Stimulated activated CD4-positive, alpha-beta T cell treated with anti-CD3 and anti-CD28 coated beads, TNF-alpha, amount 100 ng/mL, for 4 hours (primary cell): Measurements from ENCODE around the gene C1QL1.

ENCODE experiments used
- DNase-seq, 3 experiments: peaks; one replicate each; pipeline ENCODE4 v3.0.0-alpha.2; 2020; ENCODE audit warnings: low read depth in 3 of 3

C1QL1 gene

DNA sequence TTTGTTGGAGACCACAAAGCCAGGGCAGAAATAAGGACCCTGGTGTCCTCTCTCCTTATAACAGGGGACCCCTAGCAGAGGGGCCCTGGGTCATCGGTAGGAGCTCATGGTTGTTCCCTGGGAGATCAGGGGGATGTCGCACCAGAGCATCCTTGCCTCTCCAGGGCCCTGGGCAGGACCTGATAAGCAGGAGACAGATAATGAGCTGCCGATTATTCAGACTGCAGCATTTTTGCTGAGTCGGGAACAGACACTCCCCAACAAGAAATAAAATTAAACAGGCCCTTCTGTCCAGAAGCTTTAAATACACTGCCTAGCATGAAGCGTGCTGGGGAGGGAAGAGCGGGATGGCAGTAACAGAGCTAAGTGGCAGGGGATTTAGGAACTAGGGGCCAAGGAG is 37.4 kb downstream of the C1QL1 start:
- no peak for DNase-seq

DNA sequence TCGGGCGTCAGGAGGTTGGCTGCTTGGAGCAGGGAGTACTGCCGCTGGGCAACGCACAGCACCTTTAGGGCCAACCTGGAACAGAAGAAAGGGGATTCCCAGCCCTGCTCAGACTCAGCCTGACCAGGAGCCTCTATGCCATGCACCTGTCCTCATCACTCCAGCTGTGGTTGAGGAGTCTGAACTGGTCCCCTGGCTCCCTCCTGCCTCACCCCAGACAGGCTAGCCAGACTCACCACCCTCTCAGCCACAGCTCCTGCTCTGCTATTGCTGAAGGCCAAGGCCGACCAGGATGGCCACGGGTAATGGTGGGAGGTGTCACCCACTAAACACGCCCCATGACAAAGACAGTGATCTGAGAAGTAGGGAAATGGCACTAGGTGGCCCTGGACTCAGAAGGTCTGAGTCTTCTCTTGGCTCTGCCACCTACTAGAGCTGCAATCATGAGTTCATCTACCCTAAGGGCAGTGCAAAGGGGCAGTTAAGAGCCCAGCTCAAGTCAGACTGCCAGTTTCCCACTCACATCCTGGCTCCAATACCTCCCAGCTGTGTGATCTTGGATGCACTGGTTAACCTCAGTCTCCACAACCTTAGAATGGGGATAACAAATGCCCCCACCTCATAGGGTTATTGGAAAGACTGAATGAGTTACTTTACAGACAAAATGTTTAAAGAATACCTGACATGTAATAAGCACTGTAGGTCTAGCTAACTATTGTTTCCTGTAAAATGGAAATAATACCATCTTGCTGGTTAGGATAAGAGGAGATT is 39.0 kb downstream of the C1QL1 start:
- DNase-seq: no peak

DNA sequence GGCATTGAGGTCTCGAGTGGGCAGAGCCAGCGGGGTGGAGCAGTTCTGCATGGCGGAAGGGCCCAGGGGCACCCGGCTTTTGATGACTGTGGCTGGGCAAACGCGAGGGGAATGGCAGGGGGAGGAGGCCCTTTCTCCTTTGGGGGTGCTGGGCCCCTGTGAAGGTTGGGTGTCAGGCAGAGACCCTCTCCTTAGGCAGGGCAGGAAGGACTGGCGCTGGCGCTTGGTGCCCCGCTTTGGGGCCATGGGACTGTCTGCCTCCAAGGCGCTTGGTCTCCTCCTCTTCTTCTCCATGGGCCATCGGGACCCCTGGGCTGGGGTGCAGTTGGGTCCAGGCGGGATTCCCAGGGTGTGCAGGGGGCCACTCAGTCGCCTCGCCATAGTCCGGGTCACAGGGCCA is 40.0 kb downstream of the C1QL1 start:
- DNase-seq: no peak

DNA sequence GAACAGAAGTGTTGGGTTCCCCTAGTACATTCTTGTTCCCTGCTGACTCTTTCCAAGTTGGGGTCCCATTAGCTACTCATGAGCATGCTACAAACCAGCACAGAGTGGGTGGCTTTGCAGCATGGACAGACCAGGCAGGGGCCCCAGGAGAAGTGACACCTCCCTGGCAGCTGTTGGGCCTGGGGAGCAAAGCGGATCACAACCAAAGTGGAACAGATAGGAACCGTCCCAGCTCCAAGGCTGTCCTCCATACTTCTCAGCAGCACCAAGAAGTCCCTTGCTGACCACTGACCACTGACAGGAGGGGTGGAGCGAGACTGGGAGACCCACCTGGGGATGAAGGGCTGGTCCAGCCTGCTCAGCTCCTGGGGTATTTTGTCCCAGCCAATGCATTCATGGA is 40.4 kb downstream of the C1QL1 start:
- no peak for DNase-seq

DNA sequence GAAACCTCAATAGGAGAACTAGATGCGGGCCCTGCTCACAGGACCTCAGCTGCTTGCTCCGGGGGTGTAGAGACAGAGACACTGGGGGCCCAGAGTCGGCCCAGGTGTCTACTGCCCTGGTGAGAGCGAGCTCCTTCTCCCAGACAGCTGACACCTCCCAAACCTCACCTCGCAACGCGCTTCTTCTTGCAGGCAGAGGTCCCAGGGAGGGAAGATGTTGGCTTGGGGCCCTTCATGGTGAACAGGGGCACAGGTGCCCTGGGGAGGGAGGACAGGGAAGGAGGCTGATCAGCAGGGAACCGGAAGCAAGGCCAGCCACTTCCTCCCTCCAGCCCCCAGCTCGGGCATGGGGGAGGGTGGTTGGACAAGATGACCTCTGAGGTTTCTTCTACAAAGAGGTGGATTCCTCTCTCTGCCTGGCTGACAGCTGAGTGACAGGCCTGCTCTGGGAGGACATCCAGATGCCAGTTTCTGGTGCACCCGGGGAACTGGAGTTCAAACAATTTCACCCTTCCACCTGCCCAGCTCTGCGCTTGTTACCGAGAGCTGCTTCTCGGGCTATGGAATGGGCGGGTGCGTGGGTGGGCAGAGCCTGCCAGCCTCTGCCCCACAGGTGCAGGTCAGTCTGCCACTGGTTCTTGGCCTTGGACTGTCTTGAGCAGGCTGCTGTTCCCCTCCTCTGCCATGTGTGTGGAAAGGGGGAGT is 41.1 kb downstream of the C1QL1 start:
- DNase-seq: no peak

DNA sequence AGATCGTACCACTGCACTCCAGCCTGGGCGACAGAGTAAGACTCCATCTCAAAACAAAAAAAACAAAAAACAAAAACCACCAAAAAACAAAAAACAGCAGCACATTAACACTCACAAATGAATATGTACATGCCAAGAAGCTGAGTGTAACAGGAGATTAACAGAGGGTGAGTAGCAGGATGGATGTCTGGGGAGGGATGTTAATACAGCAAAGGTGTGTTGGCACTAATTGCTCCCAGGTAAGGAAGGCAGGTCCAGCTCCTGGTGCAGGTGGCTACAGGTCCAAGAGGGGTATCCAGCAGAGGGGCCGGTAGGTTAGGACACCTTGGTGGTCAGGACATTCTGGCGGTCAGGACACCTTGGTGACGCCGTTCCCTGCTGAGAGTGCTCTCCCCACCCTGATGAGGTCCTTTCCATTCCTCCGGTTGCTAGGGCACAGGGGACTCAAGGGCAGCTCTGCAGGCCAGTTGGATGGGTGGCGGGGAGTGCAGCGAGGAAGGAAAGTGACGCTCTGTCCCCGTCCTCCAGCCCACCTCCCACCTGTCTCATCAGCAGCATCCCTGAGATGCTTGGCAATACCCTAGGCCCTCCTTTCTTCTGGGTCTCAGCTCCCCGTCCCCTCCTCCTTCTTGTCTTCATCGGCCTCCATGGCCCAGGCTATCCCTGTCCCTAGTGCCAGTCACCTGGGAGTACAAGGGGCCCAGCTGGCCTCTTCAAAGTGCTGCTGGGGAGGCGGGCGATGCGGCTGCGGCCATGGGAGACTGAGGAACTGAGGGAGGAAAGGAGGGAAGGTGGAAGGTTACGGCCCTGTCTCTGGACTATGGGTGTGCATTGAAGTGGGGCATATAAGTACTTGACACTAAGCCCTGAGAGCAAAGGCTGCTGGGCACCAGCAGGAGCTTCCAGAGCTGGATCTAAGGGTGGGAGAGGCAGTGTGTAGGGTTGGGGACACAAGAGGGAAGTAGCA is 42.1 kb downstream of the C1QL1 start:
- DNase-seq: no peak

DNA sequence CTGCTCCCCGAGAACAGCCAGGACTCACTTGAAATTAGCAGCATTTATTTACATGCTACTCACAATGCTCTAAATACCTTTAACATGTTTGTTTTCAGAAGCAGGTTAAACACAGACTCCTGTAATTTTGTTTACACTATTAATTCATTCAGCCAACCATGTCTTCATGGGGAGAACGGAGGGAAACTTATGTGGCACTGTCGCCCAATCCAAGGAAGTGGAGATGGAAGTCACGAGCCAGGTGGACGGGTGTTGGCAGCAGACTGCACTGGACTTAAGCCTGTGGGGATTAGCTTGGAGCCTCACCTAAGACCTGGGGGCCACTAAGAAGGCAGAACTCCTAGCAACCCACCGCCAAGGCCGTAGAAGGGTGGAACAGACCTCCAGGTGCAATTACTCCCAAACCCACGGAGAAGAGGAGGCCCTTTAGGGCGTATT is 44.0 kb downstream of the C1QL1 start:
- no peak for DNase-seq

DNA sequence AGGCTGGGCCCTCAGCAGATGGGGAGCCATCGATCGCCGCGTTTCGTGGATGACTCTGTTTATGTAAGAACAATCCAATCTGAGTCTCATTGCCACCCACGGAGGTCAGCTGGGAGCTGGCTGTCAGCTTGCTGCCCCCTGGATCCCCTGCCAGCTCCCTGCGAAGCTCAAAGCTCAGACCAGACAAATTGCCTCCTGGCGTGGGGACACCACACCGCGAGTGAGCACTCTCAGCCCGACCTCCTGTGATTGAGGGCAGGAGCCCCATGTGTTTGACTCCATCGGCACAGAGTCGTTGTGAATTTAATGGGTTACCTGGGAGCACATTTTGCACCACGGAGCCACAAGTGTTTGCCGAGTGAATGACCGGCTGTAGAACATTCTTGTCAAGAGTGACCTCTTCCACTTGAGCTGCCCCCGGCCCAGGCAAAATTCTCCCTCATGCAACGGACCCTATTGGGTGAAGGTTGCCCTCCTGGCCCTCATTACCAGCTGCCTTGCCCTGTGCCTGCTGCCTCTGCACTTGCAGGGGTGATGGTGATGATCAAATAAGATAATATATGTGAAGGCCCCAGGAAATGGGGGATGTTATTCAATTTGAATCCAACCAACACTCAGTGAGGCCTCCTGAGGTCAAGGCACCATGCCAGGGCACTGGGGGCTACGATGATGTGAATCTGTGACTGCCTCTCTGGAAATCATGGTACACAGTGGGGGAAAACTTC is 45.2 kb downstream of the C1QL1 start:
- DNase-seq: no peak

DNA sequence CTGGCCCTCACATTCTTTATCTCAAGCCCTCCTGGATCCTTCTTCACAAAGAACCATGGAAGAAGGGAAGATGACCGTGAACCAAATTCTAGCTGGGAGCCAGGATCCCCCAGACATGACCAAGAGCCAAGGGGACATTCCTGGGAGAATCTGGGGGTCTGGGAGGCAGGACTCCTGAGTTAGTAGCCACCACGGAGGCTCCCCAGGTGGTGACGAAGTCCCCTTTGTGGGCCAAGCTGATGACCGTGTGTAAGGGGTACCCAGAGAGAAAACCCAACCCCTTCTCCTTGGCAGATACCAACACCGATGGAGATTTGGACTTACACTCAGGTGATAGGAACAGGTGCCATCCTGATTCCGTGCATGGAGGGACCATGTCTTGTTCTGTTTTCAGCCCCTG is 46.0 kb downstream of the C1QL1 start:
- no peak for DNase-seq

DNA sequence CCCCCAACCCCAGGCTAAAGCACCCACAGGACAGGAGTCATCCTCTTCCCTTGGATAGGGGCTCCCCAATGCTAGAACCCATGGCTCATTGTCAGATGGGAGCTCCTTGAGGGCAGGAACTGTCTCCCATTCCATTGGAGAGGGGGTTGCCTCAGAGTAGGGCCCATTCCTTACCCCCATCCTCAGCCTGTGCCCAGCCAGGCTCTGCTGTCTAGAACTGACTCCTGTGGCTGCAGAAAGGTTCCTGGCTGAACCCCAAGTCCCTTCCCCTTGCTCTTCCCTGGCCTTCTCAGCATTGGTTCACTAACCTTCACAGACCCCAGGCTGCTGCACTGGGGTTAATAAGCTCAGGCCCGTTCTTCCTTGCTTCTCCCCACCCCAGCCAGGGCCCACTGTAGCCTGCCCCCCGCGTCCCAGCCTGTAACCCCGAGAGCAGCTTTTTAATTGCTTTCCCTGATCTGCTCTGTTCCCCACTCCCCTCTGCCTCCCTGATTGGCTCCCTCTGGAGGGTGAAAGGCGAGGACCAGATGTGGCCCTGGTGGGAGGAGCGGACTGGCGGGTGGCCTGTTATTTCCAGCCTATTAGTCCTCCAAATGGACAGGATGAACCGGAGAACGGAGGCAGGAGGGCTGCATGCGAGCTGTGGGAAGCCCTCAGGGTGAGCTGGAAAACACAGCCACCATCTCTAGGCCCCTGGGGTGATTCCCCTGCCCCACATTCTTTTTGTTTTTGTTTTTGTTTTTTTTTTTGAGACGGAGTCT is 46.8 kb downstream of the C1QL1 start:
- DNase-seq: no peak

DNA sequence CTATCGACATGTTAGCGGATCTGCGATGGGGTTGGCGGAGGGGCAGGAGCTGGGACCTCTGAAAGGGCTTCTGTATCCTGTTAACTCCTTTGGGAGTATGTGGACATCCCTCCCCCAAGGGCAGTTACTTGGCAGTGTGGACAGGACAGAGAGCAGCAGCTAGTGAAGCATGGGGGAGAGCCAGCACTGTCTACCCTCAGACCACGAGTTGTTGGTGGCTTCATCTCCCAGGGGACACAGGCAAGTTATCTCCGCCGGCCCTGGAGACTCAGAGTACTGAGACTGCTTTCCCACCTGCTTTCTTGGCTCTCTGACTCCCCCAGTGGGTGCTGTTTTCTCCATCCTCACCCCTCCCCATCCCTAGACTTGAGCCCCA is 47.5 kb downstream of the C1QL1 start:
- DNase-seq: no peak

DNA sequence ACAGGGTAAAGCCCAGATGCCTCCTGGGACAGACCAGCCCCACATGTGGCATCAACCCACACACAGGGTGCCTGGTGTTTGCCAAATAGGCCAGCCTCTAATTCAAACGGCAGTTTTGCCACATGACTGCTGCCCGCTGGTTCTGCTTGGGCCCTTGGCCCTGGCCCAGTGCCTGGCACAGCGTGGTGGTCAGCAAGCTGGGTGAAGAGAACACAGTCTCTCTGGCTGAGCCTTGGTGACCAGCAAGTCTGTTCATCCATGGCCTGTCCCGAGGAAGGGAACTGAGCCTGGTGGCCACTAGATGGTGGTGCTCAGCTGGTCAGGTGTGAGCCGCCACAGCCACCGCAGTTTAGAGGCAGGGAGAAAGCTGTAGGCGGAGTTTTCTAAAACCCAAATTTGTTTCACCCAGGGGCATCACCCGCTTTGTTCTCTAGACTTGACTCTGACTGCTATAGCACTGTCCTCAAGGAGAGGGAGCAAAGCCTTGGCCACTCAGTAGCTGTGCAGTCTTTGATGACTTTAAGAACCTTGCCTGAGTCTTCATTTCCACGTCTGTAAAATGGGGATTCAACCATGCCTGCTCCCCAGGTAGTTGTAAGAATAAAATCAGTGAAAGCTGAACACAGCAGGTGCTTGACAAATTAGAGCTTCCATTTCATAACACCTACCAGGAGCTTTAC is 48.1 kb downstream of the C1QL1 start:
- peak in 2 of 3 experiments; percentile 27 to 34 for DNase-seq

DNA sequence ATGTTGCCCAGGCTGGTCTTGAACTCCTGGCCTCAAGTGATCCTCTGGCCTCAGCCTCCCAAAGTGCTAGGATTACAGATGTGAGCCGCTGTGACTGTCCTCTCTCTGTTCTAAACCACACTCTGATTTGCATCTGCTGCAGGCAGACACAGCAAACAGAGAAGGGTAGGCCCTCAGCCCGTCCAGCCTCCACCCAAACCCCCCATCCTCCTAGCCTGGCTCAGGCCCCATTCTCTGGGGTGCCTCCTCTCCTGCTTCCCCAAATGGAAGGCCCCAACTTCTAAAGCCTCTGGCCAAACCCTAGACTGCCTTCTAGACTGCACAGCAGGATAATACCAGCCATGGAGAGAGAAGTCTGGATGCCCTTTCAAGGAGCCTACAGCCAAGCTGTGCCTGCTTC is 48.7 kb downstream of the C1QL1 start:
- DNase-seq: no peak

DNA sequence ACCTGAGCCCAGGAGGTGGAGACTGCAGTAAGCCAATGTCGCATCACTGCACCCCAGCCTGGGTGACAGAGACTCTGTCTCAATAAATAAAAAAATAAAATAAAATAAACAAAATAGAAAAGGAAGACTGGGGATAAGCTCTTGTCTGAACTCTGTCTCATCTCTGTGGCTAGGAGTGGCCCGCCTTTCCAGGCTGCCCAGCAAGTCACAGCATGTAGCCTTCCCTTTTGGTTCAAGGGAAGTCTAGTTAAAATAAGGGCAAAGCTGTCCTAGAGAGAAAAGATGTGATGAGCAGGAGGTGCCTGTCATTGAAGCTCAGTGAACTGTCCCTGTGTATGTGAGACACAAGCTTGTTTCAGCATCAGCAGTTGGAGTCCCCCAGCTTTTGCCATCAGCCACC is 50.1 kb downstream of the C1QL1 start:
- DNase-seq: no peak

DNA sequence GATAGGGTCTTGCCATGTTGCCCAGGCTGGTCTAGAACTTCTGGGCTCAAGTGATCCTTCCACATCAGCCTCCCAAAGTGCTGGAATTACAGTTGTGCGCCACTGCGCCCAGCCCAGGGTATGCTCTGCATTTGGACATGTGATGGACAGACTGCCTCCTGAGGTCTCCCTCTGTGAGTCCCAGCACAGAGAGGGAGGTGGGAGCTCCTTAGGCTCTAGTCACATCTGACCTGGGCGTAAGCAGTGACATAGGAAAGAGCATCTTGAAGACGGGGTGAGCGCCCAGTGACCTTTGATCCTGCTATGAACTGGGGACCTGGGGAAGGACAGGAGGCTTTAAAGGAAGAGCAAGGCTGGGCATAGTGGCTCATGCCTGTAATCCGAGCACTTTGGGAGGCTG is 50.6 kb downstream of the C1QL1 start:
- DNase-seq: no peak

DNA sequence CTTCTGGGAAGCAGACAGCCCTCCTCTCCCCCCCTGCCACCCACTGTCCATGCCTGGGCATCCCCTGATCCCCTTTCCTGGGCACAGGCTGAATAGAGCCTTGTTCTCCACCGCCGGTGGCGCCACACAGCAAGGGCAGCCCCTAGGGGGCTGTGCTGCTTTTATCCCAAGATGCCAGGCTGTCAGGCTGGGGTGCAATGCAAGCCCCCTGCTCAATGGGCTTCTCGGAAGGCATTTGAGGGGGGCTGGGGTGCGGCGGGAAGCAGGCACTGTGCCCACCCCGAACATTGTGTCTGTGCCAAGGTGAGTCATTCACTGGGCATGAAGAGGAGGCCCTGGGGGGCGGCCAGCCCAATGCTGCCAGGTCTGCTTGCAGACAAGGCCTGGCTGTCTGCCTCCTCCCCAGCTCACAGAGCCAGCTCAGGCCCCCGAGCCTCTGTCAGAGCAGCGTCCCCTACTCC is 51.3 kb downstream of the C1QL1 start:
- DNase-seq: no peak

DNA sequence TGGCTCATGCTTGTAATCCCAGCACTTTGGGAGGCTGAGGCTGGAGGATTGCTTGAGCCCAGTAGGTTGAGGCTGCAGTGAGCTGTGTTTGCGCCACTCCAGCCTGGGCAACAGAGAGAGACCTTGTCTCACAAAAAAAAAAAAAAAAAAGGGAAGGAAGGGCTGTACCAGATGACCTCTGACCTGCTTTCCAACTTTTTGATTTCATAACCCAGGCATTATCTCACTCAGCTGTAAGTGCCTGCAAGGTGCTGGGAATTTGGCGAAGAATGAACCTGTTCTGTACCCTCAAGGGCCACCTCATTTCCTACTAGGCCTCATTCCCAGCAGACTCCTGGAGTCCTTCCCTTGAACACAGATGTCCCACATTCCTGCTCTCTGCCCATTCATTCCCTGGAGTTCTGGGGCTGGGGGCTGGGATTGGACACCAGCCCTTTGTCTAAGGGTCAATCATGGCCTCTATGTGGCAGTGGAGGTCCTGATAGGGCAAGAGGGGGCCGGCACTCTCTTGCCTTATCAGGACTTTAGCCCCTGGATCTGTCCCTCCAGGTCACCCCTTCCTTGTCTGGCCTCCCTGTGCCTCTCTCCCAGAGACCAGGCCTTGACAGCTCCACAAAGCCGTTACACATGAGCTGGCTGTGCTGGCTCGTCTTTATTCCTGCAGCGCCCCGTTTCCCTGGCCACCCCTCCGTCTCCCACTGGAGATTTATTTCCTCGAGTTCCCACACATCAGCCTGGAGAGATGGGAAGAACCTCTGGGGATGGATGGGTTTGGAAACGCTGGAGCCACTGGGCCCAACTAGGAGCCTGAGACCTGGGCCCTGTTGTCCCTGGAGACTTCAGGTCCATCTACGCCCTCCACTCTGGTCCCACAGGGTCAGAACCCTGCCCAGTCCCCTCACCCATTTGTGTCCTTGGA is 52.0 kb downstream of the C1QL1 start:
- DNase-seq: no peak

DNA sequence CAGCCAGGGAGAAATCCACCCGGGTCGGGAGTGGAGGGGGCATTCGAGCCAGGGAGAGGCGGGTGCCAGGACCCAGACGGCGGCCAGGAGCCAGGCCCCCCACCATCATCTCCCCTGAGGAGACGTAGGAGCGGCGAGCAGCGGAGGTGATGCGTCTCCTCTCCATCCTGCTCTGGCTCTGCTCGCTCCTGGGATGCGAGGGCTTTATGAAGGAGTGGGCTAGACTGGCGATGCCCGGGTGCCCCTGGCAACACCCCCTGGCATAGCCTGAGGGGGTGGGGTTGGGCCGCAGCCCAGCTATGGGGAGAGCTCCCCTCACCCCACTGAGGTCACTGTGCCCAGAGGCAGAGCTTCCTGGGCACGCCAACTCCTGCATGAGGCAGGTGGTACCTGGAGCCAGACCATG is 52.8 kb downstream of the C1QL1 start, which contains the start of gene GFAP:
Gene GFAP, minus strand, starts transcription at position 180 of the 406 bp plus-strand sequence. Its CDS starts 14 bp downstream, at position 166.
- DNase-seq: no peak

DNA sequence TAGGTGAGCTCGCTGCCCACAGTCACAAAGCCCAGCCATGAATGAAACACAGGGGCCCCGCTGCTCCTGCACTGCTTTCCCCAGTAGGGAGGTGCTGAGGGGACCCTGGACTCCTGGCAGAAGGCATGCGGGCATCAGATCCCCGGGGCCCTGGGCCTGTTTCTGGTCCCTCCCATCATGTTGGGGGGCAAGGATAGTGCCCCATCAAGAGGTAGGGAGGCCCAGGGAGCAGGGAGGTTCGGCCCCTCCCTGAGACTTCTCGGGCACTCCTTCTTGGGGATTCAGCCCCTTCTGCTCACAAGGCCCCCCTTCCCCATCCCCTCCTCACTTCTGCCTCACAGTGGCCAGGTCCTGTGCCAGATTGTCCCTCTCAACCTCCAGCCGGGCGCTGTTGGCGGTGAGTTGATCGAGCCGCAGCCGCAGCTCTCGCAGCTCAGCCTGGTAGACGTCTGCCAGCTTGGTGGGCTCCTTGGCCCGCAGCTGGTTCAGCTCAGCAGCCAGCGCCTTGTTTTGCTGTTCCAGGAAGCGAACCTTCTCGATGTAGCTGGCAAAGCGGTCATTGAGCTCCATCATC is 53.3 kb downstream of the C1QL1 start:
- DNase-seq: no peak
